Naive B cell (primary cell): ENCODE measurements around the gene BCAS1. TPM values are rescaled to one million over a fixed set of nuclear protein-coding genes. Genes with fewer than 3 reads are reported as not detected.
"Not testable (repeated sequence)": the region's sequence is repeated elsewhere in the genome, so short reads cannot be mapped to it uniquely, and the experiment has no call there.

Experiments
- ATAC-seq, 2 donors: fragments of 150-1000 bp; cut with Tn5 transposase; 2 replicates each; pipeline ENCODE4 v1.10.0; 2021; ENCODE audit warnings: low read depth in 2 of 2, mild to moderate bottlenecking in 2 of 2, moderate library complexity in 2 of 2
- DNase-seq: peaks from one replicate; pipeline ENCODE4 v3.0.0; 2022
- H3K27ac Mint-ChIP-seq, 6 donors: one replicate each; pipeline ENCODE4 v1.8.0; 2020 to 2022; ENCODE audit warnings: mild to moderate bottlenecking in 6 of 6, mixed read lengths in 6 of 6, moderate library complexity in 5 of 6, inconsistent platforms in 2 of 6
- H3K27me3 Mint-ChIP-seq, 3 donors: one replicate each; pipeline ENCODE4 v1.8.0; 2021 to 2022; ENCODE audit warnings: mixed read lengths in 3 of 3, mild to moderate bottlenecking in 1 of 3
- H3K36me3 Mint-ChIP-seq, 2 donors: one replicate each; pipeline ENCODE4 v1.8.0; 2020 to 2022; ENCODE audit warnings: mixed read lengths in 2 of 2, inconsistent platforms in 1 of 2, mild to moderate bottlenecking in 1 of 2
- H3K4me1 Mint-ChIP-seq, 3 donors: one replicate each; pipeline ENCODE4 v1.8.0; 2020 to 2022; ENCODE audit warnings: mixed read lengths in 3 of 3, inconsistent platforms in 1 of 3, mild to moderate bottlenecking in 1 of 3, moderate library complexity in 1 of 3
- H3K4me3 Mint-ChIP-seq, 8 donors: one replicate each; pipeline ENCODE4 v1.8.0; 2020 to 2022; ENCODE audit warnings: mild to moderate bottlenecking in 8 of 8, mixed read lengths in 8 of 8, moderate library complexity in 8 of 8, inconsistent platforms in 2 of 8
- H3K9me3 Mint-ChIP-seq, 7 donors: one replicate each; pipeline ENCODE4 v1.8.0; 2020 to 2022; ENCODE audit warnings: mixed read lengths in 7 of 7, mild to moderate bottlenecking in 5 of 7, inconsistent platforms in 2 of 7, moderate library complexity in 1 of 7
- polyA plus RNA-seq, 6 donors: library from polyadenylated mRNA; unstranded; fragments of 300-500 nt; fragmentation: Illumina TruSeq; gene quantifications; one replicate each; pipeline ENCODE4 v1.2.3, GENCODE V29; 2021; ENCODE audit warnings: low read depth in 6 of 6

The BCAS1 gene
- polyA plus RNA-seq, 6 donors from 2014 or later, result 0.19 to 0.23 TPM; not detected in 4

- Mint-ChIP-seq H3K4me3 (no peak overlapping the region), H3K27me3 (peaks cover 16 to 36% (median 34%) of the 10 kb centered on the region in 3 donors), H3K4me1 (peaks cover 0 to 1% (median 0%) of the 10 kb centered on the region in 3 donors), H3K36me3 (no peaks in the 10 kb centered on the region), H3K27ac (no peak overlapping the region), H3K9me3 (peaks cover 0 to 1% (median 0%) of the 10 kb centered on the region in 7 donors)
- no peak for ATAC-seq
- no peak for DNase-seq
Observed at GRCh38 chr20:54011346-54011745, 59.0 kb downstream of the BCAS1 start.

- not testable (repeated sequence) for ATAC-seq, H3K4me1 Mint-ChIP-seq, H3K27ac Mint-ChIP-seq, H3K4me3 Mint-ChIP-seq, DNase-seq
- Mint-ChIP-seq H3K36me3 (peaks cover 11 to 19% of the 10 kb centered on the region in 2 donors), H3K9me3 (peaks cover 9 to 22% (median 10%) of the 10 kb centered on the region in 7 donors), H3K27me3 (peaks cover 34 to 64% (median 57%) of the 10 kb centered on the region in 3 donors)
Observed at GRCh38 chr20:54006216-54006615, 64.2 kb downstream of the BCAS1 start.

GRCh38 chr20:54005524-54005923 is 64.9 kb downstream of the BCAS1 start:
- H3K27ac Mint-ChIP-seq, result no peak overlapping the region
- ATAC-seq (no peak), DNase-seq (no peak)
- H3K4me3 Mint-ChIP-seq, result peak overlapping the region in 1 of 8 donors; percentile 17
- peaks cover 34 to 64% (median 57%) of the 10 kb centered on the region in 3 donors for H3K27me3 Mint-ChIP-seq
- no peaks in the 10 kb centered on the region for H3K4me1 Mint-ChIP-seq
- H3K36me3 Mint-ChIP-seq, result peaks cover 15 to 26% of the 10 kb centered on the region in 2 donors
- peaks cover 12 to 29% (median 17%) of the 10 kb centered on the region in 7 donors for H3K9me3 Mint-ChIP-seq

GRCh38 chr20:54004445-54004844 is 65.9 kb downstream of the BCAS1 start:
- Mint-ChIP-seq H3K27me3 (peaks cover 34 to 58% (median 51%) of the 10 kb centered on the region in 3 donors), H3K27ac (no peak overlapping the region), H3K9me3 (peaks cover 15 to 39% (median 26%) of the 10 kb centered on the region in 7 donors), H3K4me3 (no peak overlapping the region), H3K4me1 (no peaks in the 10 kb centered on the region), H3K36me3 (peaks cover 23 to 34% of the 10 kb centered on the region in 2 donors)
- no peak for ATAC-seq
- no peak for DNase-seq

- no peak for ATAC-seq
- DNase-seq, result no peak
- Mint-ChIP-seq H3K4me1 (no peaks in the 10 kb centered on the region), H3K9me3 (peaks cover 17 to 49% (median 31%) of the 10 kb centered on the region in 7 donors), H3K27me3 (peaks cover 32 to 52% (median 52%) of the 10 kb centered on the region in 3 donors), H3K4me3 (no peak overlapping the region), H3K27ac (peak overlapping the region in 1 of 6 donors; percentile 50), H3K36me3 (peaks cover 23 to 38% of the 10 kb centered on the region in 2 donors)
Observed at GRCh38 chr20:54002741-54003140, 67.7 kb downstream of the BCAS1 start.

- Mint-ChIP-seq H3K4me3 (no peak overlapping the region), H3K9me3 (peaks cover 17 to 49% (median 31%) of the 10 kb centered on the region in 7 donors), H3K36me3 (peaks cover 24 to 38% of the 10 kb centered on the region in 2 donors), H3K27ac (no peak overlapping the region), H3K27me3 (peaks cover 27 to 50% (median 49%) of the 10 kb centered on the region in 3 donors), H3K4me1 (no peaks in the 10 kb centered on the region)
- ATAC-seq (no peak), DNase-seq (no peak)
Observed at GRCh38 chr20:54002056-54002575, 68.3 kb downstream of the BCAS1 start.

GRCh38 chr20:54000914-54001313 is 69.5 kb downstream of the BCAS1 start:
- no peak for ATAC-seq
- Mint-ChIP-seq H3K27me3 (peaks cover 31 to 50% (median 46%) of the 10 kb centered on the region in 3 donors), H3K4me3 (no peak overlapping the region), H3K4me1 (no peaks in the 10 kb centered on the region), H3K9me3 (peaks cover 17 to 49% (median 33%) of the 10 kb centered on the region in 7 donors), H3K36me3 (peaks cover 28 to 38% of the 10 kb centered on the region in 2 donors), H3K27ac (no peak overlapping the region)
- no peak for DNase-seq

GRCh38 chr20:54000262-54000661 is 70.1 kb downstream of the BCAS1 start:
- H3K4me1 Mint-ChIP-seq, result no peaks in the 10 kb centered on the region
- H3K9me3 Mint-ChIP-seq, result peaks cover 17 to 49% (median 33%) of the 10 kb centered on the region in 7 donors
- H3K36me3 Mint-ChIP-seq, result peaks cover 28 to 38% of the 10 kb centered on the region in 2 donors
- H3K4me3 Mint-ChIP-seq, result no peak overlapping the region
- ATAC-seq (no peak), DNase-seq (no peak)
- peaks cover 25 to 47% (median 39%) of the 10 kb centered on the region in 3 donors for H3K27me3 Mint-ChIP-seq
- no peak overlapping the region for H3K27ac Mint-ChIP-seq

GRCh38 chr20:53999077-53999476 is 71.3 kb downstream of the BCAS1 start:
- Mint-ChIP-seq H3K4me3 (no peak overlapping the region), H3K9me3 (peaks cover 17 to 49% (median 33%) of the 10 kb centered on the region in 7 donors), H3K4me1 (no peaks in the 10 kb centered on the region), H3K27ac (peak overlapping the region in 1 of 6 donors; percentile 7), H3K36me3 (peaks cover 28 to 38% of the 10 kb centered on the region in 2 donors), H3K27me3 (peaks cover 25 to 38% (median 35%) of the 10 kb centered on the region in 3 donors)
- DNase-seq (no peak), ATAC-seq (no peak)

- peak overlapping the region in 1 of 6 donors; percentile 35 for H3K27ac Mint-ChIP-seq
- no peaks in the 10 kb centered on the region for H3K4me1 Mint-ChIP-seq
- peaks cover 12 to 34% (median 27%) of the 10 kb centered on the region in 7 donors for H3K9me3 Mint-ChIP-seq
- H3K27me3 Mint-ChIP-seq, result peaks cover 21 to 35% (median 28%) of the 10 kb centered on the region in 3 donors
- no peak overlapping the region for H3K4me3 Mint-ChIP-seq
- DNase-seq, result no peak
- peaks cover 23 to 25% of the 10 kb centered on the region in 2 donors for H3K36me3 Mint-ChIP-seq
- ATAC-seq, result no peak
Observed at GRCh38 chr20:53996584-53997486, 73.6 kb downstream of the BCAS1 start.

- Mint-ChIP-seq H3K9me3 (peaks cover 6 to 25% (median 18%) of the 10 kb centered on the region in 7 donors), H3K4me1 (no peaks in the 10 kb centered on the region)
- no peak for ATAC-seq
Observed at GRCh38 chr20:53995949-53996348, 74.4 kb downstream of the BCAS1 start.

GRCh38 chr20:53994088-53994487 is 76.3 kb downstream of the BCAS1 start:
- ATAC-seq (no peak), DNase-seq (no peak)
- Mint-ChIP-seq H3K27ac (no peak overlapping the region), H3K9me3 (peaks cover 2 to 7% (median 5%) of the 10 kb centered on the region in 7 donors), H3K4me1 (no peaks in the 10 kb centered on the region), H3K27me3 (peaks cover 26 to 38% (median 35%) of the 10 kb centered on the region in 3 donors), H3K4me3 (no peak overlapping the region), H3K36me3 (peaks cover under 1 to 5% of the 10 kb centered on the region in 2 donors)

More at GRCh38 chr20:53995949-53996348, 74.4 kb downstream of the BCAS1 start:
- Mint-ChIP-seq H3K36me3 (peaks cover 15 to 16% of the 10 kb centered on the region in 2 donors), H3K27ac (no peak overlapping the region), H3K4me3 (no peak overlapping the region), H3K27me3 (peaks cover 21 to 41% (median 36%) of the 10 kb centered on the region in 3 donors)
- no peak for DNase-seq

- peaks cover 2 to 6% (median 4%) of the 10 kb centered on the region in 7 donors for H3K9me3 Mint-ChIP-seq
- peaks cover 26 to 40% (median 35%) of the 10 kb centered on the region in 3 donors for H3K27me3 Mint-ChIP-seq
- no peak overlapping the region for H3K27ac Mint-ChIP-seq
- no peak overlapping the region for H3K4me3 Mint-ChIP-seq
- no peak for DNase-seq
- ATAC-seq, result no peak
- H3K36me3 Mint-ChIP-seq, result peaks cover 0 to 5% of the 10 kb centered on the region in 2 donors
- no peaks in the 10 kb centered on the region for H3K4me1 Mint-ChIP-seq
Observed at GRCh38 chr20:53993310-53993709, 77.1 kb downstream of the BCAS1 start.
